Caco-2 (cell line): ENCODE measurements around the gene NFASC. TPM values are rescaled to one million over a fixed set of nuclear protein-coding genes. Genes with fewer than 3 reads are reported as not detected.

ENCODE experiments used
- BruUV-seq: library from RNA; stranded (reverse); fragments of 400-500 nt; replicated peaks from 2 replicates; lab custom pipeline; 2021; lab: Mats Ljungman, UMichigan
- CTCF ChIA-PET: fragments of 300-600 bp; sonication (Branson Sonifier 250); formaldehyde crosslinking; loops from one replicate; lab custom pipeline; 2022; ENCODE audit warnings: antibody characterized with exemption; lab: Charles Lee
- POLR2A ChIA-PET: fragments of 300-600 bp; sonication (Branson Sonifier 250); formaldehyde crosslinking; loops from one replicate; lab custom pipeline; 2022; ENCODE audit warnings: antibody characterized with exemption; lab: Charles Lee
- DNase-seq, 2 experiments: peaks; one replicate each; pipeline versions ENCODE4 v3.0.0 to v3.0.0-alpha.2; 2020 to 2022
- H3K27me3 ChIP-seq: replicated peaks from 2 replicates; pipeline ENCODE4 v1.6.0; 2011; ENCODE audit warnings: low read length; ENCODE audit not compliant: control insufficient read depth, insufficient read depth
- H3K36me3 ChIP-seq: 2 replicates; pipeline ENCODE4 v1.5.1; 2011; ENCODE audit warnings: low read length; ENCODE audit not compliant: control insufficient read depth, insufficient read depth
- H3K4me1 ChIP-seq: fragments of 250-450 bp; sonication (Bioruptor Pico); 2 replicates; pipeline ENCODE4 v1.5.1; 2020; ENCODE audit warnings: mild to moderate bottlenecking
- H3K4me3 ChIP-seq: 2 replicates; pipeline ENCODE4 v1.5.1; 2011; ENCODE audit warnings: low read depth, mild to moderate bottlenecking, control low read depth, low read length
- H3K9me3 ChIP-seq: fragments of 250-450 bp; sonication (Bioruptor Pico); 2 replicates; pipeline ENCODE4 v1.5.1; 2020; ENCODE audit warnings: mild to moderate bottlenecking, moderate library complexity
- H3K27ac Mint-ChIP-seq: one replicate; pipeline ENCODE4 v1.8.0; 2022; ENCODE audit warnings: mixed read lengths; ENCODE audit not compliant: unreplicated experiment
- H3K27me3 Mint-ChIP-seq: one replicate; pipeline ENCODE4 v1.8.0; 2022; ENCODE audit warnings: mixed read lengths; ENCODE audit not compliant: insufficient read depth, unreplicated experiment
- H3K36me3 Mint-ChIP-seq: one replicate; pipeline ENCODE4 v1.8.0; 2022; ENCODE audit warnings: mild to moderate bottlenecking, mixed read lengths; ENCODE audit not compliant: insufficient read depth, unreplicated experiment
- H3K4me1 Mint-ChIP-seq: one replicate; pipeline ENCODE4 v1.8.0; 2022; ENCODE audit warnings: low read depth, mixed read lengths; ENCODE audit not compliant: unreplicated experiment
- H3K4me3 Mint-ChIP-seq: one replicate; pipeline ENCODE4 v1.8.0; 2022; ENCODE audit warnings: mild to moderate bottlenecking, moderate library complexity, mixed read lengths; ENCODE audit not compliant: unreplicated experiment
- H3K9me3 Mint-ChIP-seq: one replicate; pipeline ENCODE4 v1.8.0; 2022; ENCODE audit warnings: mixed read lengths; ENCODE audit not compliant: unreplicated experiment
- intact Hi-C: fragments of 100-400 bp; cut with micrococcal nuclease; formaldehyde crosslinking; loops from one replicate; pipeline ENCODE4 v1.10.0; 2022; ENCODE audit not compliant: unreplicated experiment
- total RNA-seq: library from RNA; stranded (reverse); gene quantifications from 2 replicates; pipeline ENCODE4 v1.2.3, GENCODE V29; 2022
- TF ChIP-seq, protein P1 (sequence below), 2 experiments: fragments of 200-600 bp in 1 of 2; IDR thresholded peaks; 1 replicate in 1 of 2; 2 replicates in 1 of 2; pipeline versions ENCODE4 v1.5.1 to v1.8.0; 2011 to 2022; ENCODE audit warnings: antibody characterized with exemption in 1 of 2, control low read depth in 1 of 2, inconsistent platforms in 1 of 2, low read depth in 1 of 2, low read length in 1 of 2, mild to moderate bottlenecking in 1 of 2, moderate library complexity in 1 of 2; ENCODE audit not compliant: insufficient read depth in 1 of 2, severe bottlenecking in 1 of 2, unreplicated experiment in 1 of 2

The NFASC gene
- total RNA-seq, 1 experiment from 2014 or later: 1.3 TPM

DNA sequence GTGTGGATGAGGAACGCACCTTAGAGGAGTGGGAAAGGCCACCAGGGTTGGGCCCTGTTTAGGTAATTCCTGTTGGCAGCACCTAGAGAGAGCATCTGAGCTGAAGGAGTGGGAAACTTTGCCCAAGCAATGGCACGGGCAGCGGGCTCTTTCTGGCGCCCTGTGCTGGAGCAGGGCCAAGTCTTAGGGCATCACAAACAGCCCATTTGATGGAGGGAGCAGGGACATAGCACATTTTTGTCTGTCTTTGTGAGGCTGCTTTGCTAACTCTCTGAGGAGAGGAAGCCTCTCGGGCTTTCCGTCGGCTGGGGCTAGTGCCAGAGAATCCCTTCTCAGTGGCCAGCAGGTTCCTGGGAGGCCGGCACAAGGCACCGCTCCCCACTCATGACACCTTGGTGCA, 149.8 kb downstream of the NFASC start:
- no peaks in the 10 kb centered on the region for H3K9me3 Mint-ChIP-seq
- ChIA-PET POLR2A (no interaction called here), CTCF (interaction anchor here (3.3 kb wide), 1 partner anchor 41 kb away, joined by 15 read pairs; no protein-coding TSS in a partner anchor)
- H3K4me1 ChIP-seq: no peaks in the 10 kb centered on the region
- no peaks in the 10 kb centered on the region for H3K36me3 Mint-ChIP-seq
- TF ChIP-seq, protein P1, sequence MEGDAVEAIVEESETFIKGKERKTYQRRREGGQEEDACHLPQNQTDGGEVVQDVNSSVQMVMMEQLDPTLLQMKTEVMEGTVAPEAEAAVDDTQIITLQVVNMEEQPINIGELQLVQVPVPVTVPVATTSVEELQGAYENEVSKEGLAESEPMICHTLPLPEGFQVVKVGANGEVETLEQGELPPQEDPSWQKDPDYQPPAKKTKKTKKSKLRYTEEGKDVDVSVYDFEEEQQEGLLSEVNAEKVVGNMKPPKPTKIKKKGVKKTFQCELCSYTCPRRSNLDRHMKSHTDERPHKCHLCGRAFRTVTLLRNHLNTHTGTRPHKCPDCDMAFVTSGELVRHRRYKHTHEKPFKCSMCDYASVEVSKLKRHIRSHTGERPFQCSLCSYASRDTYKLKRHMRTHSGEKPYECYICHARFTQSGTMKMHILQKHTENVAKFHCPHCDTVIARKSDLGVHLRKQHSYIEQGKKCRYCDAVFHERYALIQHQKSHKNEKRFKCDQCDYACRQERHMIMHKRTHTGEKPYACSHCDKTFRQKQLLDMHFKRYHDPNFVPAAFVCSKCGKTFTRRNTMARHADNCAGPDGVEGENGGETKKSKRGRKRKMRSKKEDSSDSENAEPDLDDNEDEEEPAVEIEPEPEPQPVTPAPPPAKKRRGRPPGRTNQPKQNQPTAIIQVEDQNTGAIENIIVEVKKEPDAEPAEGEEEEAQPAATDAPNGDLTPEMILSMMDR (IDR thresholded peaks at IDR 0.05; ENCODE audit: insufficient read depth in 1 of 2, low read depth in 1 of 2, low read length in 1 of 2, severe bottlenecking in 1 of 2, unreplicated experiment in 1 of 2): no peak
- peaks cover 20% of the 10 kb centered on the region for H3K27me3 Mint-ChIP-seq
- no peaks in the 10 kb centered on the region for H3K9me3 ChIP-seq
- H3K36me3 ChIP-seq: no peaks in the 10 kb centered on the region
- H3K4me1 Mint-ChIP-seq: no peaks in the 10 kb centered on the region
- H3K27ac Mint-ChIP-seq: no peak overlapping the region
- DNase-seq: no peak
- no TSS peak for BruUV-seq
- H3K4me3 ChIP-seq: no peak overlapping the region
- no peak overlapping the region for H3K4me3 Mint-ChIP-seq
- peaks cover 2% of the 10 kb centered on the region; the same call in 1 of the 2 replicates for H3K27me3 ChIP-seq
- intact Hi-C loops: no loop called here

DNA sequence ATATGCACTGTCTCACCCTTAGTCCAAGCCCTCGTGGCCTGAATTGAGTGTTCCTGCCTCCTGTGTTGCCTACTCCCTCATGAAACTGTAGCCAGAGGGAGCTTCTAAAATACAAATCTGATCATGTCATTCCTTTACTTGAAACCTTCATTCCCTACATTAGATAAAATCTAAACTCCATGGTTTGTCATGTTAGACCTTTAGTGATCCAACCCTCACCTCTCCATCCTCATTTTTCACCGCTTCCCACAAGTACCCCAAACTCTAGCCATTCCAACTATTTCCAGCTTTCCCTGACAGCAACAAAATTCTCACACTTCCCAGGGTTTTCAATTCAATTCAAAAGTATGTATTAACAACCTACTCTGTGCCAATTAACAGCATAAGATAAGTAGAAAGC, 154.0 kb downstream of the NFASC start:
- Mint-ChIP-seq H3K9me3 (no peaks in the 10 kb centered on the region), H3K27ac (no peak overlapping the region), H3K4me1 (no peaks in the 10 kb centered on the region), H3K4me3 (no peak overlapping the region), H3K36me3 (no peaks in the 10 kb centered on the region), H3K27me3 (peaks cover 26% of the 10 kb centered on the region)
- Histone ChIP-seq H3K36me3 (no peaks in the 10 kb centered on the region), H3K27me3 (no peaks in the 10 kb centered on the region; the same call in 1 of the 2 replicates), H3K9me3 (no peaks in the 10 kb centered on the region), H3K4me3 (no peak overlapping the region), H3K4me1 (no peaks in the 10 kb centered on the region)
- intact Hi-C loops: no loop called here
- TF ChIP-seq, protein P1 (IDR thresholded peaks at IDR 0.05; ENCODE audit: insufficient read depth in 1 of 2, low read depth in 1 of 2, low read length in 1 of 2, severe bottlenecking in 1 of 2, unreplicated experiment in 1 of 2): no peak
- POLR2A ChIA-PET: no interaction called here
- no peak for DNase-seq
- no TSS peak for BruUV-seq
- CTCF ChIA-PET: interaction anchor here (1.2 kb wide), 1 partner anchor 37 kb away, joined by 6 read pairs; no protein-coding TSS in a partner anchor

DNA sequence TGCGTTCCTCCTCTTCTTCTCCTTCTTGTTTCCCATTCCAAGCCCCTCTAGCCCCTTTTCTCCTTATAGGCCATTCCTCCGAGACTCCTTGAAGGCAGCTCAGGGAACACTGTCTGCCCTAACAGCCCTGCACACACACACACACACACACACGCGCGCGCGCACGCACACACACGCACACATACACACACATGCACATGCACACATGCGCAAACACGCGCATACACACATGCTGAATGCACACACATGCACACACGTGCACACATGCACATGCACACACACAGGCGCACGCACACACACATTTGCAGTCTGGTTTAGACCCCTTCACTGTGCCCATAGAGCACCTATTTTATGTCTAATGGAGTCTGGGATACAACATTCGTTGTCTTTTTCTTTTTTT, 154.6 kb downstream of the NFASC start:
- ChIA-PET POLR2A (no interaction called here), CTCF (interaction anchor here (1.2 kb wide), 1 partner anchor 36 kb away, joined by 6 read pairs; no protein-coding TSS in a partner anchor)
- peaks cover 28% of the 10 kb centered on the region for H3K27me3 Mint-ChIP-seq
- H3K27ac Mint-ChIP-seq: no peak overlapping the region
- Histone ChIP-seq H3K4me1 (no peaks in the 10 kb centered on the region), H3K36me3 (no peaks in the 10 kb centered on the region), H3K27me3 (no peaks in the 10 kb centered on the region), H3K9me3 (no peaks in the 10 kb centered on the region), H3K4me3 (no peak overlapping the region)
- DNase-seq: no peak
- BruUV-seq: no TSS peak
- no peaks in the 10 kb centered on the region for H3K36me3 Mint-ChIP-seq
- TF ChIP-seq, protein P1 (IDR thresholded peaks at IDR 0.05; ENCODE audit: insufficient read depth in 1 of 2, low read depth in 1 of 2, low read length in 1 of 2, severe bottlenecking in 1 of 2, unreplicated experiment in 1 of 2): no peak
- no peaks in the 10 kb centered on the region for H3K9me3 Mint-ChIP-seq
- H3K4me3 Mint-ChIP-seq: no peak overlapping the region
- intact Hi-C loops: no loop called here
- no peaks in the 10 kb centered on the region for H3K4me1 Mint-ChIP-seq
